HG03135 (cell line): ENCODE results near the gene SLC39A9.
"Not testable (repeated sequence)": the region's sequence is repeated elsewhere in the genome, so short reads cannot be mapped to it uniquely, and the experiment has no call there.

Experiments used
- ATAC-seq: cut with Tn5 transposase; IDR thresholded peaks from one replicate; pipeline ENCODE4 v1.9.1; 2021; ENCODE audit warnings: mild to moderate bottlenecking, moderate library complexity; ENCODE audit not compliant: unreplicated experiment

The SLC39A9 gene

DNA sequence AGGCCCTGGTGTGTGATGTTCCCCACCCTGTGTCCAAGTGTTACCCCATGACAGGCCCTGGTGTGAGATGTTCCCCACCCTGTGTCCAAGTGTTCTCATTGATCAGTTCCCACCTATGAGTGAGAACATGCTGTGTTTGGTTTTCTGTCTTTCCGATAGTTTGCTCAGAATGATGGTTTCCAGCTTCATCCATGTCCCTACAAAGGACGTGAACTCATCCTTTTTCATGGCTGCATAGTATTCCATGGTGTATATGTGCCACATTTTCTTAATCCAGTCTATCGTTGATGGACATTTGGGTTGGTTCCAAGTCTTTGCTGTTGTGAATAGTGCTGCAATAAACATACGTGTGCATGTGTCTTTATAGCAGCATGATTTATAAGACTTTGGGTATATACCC is 17.6 kb downstream of the SLC39A9 start:
- not testable (repeated sequence) for ATAC-seq

DNA sequence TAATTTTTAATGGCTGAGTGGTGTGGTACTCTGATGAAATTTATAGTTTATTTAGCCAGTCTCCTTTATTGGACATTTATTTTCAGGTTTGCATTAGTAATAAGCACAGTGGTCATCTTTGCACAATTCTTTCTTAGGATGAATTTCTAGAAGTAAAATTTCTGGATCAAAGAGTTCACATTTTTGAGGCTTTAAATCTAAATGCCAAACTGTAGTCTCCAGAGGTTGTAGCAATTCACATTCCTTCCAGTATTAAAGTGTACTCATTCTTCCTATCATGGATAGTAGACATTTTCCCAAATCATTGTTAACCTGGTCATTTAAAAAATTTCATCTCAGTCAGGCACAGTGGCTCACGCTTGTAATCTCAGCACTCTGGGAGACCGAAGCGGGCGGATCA is 24.8 kb downstream of the SLC39A9 start:
- no peak for ATAC-seq

DNA sequence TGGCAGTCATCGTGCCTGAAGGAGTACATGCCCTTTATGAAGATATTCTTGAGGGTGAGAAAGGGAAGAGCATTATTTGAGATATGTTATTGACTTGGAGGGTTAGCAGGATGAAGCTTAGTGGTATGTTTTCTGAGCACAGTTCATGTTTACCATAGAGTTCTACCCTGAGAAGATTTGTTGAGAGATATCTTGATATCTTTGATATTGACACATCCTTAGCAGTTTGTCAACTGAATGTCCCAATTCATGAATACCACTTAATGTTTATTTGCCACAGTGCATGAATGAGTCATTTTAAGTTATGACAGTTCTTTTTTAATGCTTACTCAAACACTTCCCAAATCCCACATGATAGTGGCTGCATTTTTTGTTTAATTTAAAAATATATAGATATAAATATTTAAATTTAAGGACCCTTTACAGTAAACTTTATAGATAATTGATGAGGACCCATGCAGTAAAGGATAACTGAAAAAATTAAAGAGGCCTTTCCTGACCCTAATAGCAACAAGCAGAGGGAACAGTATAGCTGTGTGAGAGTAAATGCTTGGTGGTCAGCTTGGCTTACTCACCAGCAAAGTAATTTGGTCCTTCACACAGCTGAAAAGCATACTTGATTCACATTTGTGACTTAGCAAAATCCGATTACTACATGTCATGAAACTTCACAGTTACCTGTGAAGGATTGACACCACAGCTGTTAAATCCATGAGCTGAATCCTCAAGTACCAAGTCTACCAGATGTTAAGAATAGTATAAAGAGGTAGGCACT is 25.8 kb downstream of the SLC39A9 start:
- no peak for ATAC-seq

DNA sequence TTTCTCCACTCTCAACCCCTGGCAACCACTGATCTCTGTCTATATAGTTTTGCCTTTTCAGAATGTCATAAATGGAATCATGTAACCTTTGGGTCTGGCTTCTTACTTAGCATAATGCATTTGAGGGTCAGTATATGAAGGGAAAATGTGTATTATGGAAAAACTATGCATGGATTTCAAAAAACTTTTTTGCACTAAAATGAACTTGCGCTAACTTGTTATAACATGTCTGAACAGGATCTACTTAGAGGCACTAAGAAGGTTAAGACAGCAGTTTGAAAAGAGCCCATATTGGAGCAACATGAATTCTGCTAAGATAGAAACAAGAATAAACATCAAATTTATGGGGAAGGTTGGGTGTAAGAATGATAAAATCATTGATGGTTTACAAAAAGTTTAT is 29.1 kb downstream of the SLC39A9 start:
- ATAC-seq = no peak

DNA sequence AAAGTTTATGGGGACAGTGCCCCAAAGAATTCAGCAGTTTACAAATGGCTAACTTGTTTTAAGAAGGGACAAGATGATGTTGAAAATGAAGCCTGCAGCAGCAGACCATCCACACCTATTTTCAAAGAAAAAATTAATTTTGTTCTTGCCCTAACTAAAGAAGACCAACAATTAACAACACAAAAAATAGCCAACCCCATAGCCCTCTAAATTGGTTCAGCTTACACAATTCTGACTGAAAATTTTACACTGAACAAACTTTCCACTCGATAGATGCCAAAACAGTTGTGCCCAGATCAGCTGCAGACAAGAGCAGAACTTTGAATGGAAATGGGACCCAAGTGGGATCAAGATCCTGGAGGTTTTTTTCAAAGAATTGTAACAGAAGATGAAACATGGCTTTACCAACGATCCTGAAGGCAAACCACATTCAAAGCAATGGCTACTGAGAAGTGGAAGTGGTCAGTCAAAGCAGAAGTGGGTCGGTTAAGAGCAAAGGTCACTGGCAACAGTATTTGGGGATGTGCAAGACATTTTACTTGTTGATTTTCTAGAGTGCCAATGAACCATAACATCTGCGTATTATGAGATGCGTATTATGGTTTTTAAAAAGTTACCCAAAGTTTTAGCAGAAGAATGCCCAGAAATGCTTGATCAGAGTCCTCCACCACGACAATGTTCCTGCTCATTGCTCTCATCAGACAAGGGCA is 30.0 kb downstream of the SLC39A9 start:
- peak; percentile 55 for ATAC-seq

GRCh38 chr14:69429643-69430042 is 31.2 kb downstream of the SLC39A9 start:
- ATAC-seq = no peak

DNA sequence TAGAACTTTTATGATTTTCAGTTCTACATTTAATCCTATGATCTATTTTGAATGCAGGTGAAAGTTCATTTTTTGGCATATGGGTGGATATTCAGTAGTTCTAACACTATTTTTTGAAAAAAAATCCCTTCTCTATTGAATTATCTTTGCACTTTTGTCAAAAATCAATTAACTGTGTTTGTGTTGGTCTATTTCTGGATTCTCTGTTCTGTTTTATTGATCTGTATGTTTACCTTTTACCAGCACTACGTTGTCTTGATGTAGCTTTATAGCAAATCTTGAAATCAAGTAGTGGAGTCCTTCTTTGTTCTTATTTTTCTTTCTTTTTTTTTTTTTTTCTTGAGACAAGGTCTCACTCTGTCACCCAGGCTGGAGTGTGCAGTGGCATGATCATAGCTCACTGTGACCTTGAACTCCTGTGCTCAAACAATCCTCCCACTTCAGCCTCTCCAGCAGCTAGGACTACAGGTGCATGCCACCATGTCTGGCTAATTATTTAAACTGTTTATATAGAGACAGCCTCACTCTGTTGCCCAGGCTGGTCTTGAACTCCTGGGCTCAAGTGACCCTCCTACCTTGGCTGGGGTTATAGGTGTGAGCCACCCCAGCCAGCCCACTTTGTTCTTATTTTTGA is 31.9 kb downstream of the SLC39A9 start:
- ATAC-seq = no peak

DNA sequence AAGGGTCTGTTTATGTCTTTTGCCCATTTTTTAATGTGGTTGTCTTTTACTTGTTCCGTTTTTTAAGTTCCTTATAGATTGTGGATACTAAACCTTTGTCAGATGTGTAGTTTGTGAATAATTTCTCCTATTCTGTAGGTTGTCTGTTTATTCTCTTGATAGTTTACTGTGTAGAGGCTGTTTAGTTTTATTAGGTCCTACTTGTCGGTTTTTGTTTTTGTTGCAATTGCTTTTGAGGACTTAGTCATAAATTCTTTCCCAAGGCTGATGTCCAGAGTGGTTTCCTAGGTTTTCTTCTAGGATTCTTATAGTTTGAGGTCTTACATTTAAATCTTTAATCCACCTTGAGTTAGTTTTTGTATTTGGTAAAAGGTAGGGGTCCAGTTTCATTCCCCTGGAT is 33.9 kb downstream of the SLC39A9 start:
- no peak for ATAC-seq

DNA sequence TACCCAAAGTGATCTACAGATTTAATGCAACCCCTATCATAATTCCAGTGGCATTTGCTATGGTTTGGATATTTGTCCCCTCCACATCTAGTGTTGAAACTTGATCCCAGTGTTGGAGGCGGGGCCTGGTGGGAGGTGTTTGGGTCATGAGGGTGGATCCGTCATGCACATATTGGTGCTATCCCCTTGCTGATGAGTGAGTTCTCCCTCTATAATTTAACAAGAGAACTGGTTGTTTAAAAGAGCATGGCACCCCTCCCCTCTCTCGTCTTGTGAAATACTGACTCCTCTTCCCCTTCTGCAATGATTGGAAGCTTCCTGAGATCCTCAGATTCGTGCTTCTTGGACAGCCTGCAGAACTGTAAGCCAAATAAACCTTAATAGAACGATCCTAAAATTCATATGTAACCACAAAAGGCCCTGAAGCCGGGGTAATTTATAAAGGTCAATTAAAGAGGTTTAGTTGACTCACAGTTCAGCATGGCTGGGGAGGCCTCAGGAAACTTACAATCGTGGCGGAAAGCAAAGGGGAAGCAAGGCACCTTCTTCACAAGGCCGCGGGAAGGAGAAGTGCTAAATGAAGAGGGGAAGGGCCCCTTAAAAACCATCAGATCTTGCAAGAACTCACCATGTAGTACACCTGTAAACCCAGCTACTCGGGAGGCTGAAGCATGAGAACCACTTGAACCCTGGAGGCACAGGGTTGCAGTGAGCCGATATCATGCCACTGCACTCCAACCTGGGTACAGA is 41.2 kb downstream of the SLC39A9 start:
- ATAC-seq = no peak

DNA sequence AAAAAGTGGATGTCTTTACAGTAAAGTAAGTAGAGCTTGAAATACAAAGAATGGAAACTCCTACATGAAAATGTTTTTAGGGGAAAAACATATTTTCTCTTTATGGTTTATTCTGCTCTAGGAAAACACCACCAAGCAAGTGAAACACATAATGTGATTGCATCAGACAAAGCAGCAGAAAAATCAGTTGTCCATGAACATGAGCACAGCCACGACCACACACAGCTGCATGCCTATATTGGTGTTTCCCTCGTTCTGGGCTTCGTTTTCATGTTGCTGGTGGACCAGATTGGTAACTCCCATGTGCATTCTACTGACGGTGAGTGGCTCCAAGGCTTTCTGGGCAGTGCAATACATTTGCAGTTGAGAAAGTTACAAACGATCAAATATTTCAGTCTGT is 43.5 kb downstream of the SLC39A9 start:
- ATAC-seq = peak; percentile 82

DNA sequence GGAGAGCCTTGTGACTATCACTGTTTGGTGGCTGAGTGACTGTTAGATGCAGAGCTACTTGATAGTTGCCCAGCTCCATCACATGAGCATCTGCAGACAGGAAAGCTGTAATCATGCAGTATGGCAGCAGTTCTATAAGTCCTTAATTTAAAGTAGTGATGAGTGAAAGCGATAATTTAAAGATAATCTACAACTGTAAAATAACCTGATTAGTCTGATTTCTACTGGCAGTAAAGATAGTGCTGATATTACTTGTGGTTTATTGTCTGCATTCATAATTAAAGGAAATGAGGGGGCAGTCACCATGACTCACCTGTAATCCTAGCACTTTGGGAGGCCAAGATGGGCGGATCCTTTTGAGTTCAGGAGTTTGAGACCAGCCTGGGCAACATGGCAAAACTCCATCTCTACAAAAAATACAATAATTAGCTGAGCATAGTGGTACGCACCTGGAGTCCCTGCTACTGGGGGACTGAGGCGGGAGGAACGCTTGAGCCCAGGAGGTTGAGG is 44.9 kb downstream of the SLC39A9 start:
- no peak for ATAC-seq

DNA sequence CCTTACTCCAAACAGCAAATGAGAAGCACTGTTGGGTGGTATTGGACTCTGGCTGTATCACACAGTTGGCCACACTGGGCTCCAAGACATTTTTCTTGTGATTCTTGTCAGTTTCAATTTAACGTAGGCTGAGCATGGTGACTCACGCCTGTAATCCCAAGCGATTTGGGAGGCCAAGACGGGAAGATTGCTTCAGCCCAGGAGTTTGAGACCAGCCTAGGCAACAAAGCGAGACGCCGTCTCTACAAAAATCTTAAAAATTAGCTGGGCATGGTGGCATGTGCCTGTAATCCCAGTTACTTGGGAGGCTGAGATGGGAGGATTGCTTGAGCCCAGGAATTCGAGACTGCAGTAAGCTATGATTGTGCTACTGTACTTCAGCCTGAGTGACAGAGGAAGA is 50.7 kb downstream of the SLC39A9 start:
- ATAC-seq = no peak

DNA sequence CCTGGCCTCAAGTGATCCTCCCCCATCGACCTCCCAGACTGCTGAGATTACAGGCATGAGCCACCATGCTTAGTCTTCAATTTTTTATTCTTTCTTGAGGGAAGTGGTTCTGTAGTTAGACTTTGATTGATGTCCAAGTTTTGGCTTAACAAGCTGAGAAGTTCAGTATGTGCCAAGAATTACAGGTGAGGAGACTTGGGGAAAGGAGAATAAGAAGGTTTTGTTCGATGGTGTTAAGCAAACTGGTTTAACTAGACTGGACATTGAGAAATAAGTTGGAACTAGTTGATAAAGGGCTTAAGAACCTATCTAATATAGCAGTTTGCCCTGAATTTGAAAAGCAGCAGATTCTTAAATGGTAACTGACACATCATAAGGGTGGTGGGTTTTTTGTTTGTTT is 53.4 kb downstream of the SLC39A9 start:
- ATAC-seq = no peak

DNA sequence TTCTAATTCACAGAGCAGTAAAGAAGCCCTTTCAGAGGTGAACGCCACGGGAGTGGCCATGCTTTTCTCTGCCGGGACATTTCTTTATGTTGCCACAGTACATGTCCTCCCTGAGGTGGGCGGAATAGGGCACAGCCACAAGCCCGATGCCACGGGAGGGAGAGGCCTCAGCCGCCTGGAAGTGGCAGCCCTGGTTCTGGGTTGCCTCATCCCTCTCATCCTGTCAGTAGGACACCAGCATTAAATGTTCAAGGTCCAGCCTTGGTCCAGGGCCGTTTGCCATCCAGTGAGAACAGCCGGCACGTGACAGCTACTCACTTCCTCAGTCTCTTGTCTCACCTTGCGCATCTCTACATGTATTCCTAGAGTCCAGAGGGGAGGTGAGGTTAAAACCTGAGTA is 59.9 kb downstream of the SLC39A9 start:
- no peak for ATAC-seq

DNA sequence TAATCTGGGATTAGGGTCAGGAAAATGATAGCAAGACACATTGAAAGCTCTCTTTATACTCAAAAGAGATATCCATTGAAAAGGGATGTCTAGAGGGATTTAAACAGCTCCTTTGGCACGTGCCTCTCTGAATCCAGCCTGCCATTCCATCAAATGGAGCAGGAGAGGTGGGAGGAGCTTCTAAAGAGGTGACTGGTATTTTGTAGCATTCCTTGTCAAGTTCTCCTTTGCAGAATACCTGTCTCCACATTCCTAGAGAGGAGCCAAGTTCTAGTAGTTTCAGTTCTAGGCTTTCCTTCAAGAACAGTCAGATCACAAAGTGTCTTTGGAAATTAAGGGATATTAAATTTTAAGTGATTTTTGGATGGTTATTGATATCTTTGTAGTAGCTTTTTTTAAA is 60.6 kb downstream of the SLC39A9 start:
- ATAC-seq = no peak

- peak; percentile 63 for ATAC-seq
These were observed 61.7 kb downstream of the SLC39A9 start for GRCh38 chr14:69460093-69460701.

DNA sequence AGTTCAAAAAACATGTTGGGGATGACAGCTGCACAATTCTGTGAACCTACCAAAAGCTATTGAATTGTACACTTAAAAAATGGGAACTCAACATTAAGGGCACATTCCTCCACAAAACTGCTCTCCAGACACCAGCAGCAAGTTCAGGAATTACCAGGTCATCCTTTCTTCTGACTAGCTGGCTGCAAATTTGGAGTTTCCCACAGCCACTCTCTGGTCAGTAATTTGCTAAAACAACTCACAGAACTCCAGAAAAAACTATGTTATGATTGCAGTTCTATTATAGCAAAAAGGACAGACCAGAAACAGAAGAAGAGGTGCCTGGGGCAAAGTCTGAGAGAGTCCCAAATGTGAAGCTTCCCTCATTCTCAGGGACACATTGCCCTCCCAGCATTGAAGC is 65.9 kb downstream of the SLC39A9 start:
- no peak for ATAC-seq

DNA sequence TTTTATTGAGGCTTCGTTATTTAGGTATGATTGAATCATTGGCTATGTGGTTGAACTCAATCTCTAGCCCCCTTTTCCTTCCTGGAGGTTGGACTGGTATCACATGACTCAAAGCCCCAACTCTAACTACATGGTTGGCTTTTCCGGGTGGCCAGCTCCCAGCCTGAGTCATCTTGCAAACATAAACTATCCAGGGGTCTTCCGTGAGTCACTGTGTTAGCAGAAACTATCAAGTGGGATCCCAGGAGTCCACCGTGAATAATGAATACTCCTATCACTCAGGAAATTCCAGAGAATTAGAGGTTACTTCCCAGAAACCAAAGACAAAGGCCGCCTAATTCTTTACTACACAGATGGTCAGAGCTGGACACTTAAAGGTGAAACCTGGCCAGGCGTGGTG is 66.3 kb downstream of the SLC39A9 start:
- no peak for ATAC-seq

DNA sequence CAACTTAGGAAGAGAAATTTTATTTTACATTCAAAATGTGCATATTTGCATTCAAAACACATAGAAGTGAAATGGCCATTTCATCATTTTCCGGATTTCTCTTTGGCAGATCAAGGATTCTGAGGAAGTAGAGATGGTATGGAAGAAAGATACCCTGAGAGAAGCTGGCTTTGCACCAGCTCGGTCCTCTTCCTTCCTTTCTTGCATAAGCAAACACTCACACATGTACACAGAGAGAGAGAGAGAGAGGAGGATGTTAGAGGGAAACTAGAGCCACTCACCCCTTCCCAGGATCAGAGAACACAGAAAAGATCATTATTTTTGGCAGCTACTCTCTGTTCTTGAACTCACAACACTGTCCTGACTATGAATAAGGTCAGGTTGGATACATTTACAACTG is 70.5 kb downstream of the SLC39A9 start:
- ATAC-seq = no peak

DNA sequence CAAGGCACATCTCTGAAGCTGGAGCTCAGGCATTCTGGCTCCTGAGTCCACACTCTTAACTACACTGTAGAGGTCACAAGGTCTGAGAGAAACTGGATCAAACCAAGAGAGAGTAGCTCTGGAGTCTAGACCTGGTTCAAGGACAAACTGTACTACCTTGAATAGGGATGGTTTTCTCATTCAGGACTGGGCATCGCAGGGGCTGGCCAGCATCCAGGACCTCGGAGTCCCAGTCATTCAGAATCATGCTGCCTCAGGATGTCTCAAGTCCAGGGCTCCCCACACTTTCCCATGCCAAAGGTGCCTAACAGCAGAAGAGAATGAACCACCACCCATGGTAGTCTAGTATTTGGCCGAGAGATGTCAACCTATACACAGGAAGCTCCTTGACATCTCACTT is 72.9 kb downstream of the SLC39A9 start:
- no peak for ATAC-seq

GRCh38 chr14:69471916-69472315 is 73.4 kb downstream of the SLC39A9 start:
- ATAC-seq = no peak
